ENCODE results near the gene TNFAIP1.

DNA sequence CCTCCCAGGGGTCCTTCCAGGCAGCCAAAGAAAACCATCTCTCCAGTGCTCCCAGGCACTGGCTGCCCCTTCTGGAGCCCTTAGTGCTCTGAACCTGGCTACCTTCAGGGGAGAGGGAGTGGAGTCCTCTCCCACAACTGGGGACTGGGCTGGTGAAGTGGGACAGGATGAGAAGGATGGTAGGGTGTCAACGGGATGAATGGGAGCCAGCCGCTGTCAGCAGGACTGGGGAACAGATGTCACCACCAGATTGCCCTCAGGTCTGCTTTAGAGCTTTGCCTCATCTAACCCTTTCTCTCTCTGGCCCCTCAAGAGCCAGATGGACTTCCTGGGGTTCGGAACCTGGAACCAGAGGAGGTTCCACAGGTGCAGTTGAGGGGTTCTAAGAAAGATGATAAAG, 29.9 kb downstream of the TNFAIP1 start:
- TF ChIP-seq CTCF (conservative IDR thresholded peaks at IDR 0.05 in 1 of 2, IDR thresholded peaks at IDR 0.05 in 1 of 2; ENCODE audit: low read depth in 1 of 2, low read length in 2 of 2) (no peak), EZH2 (IDR thresholded peaks at IDR 0.05; ENCODE audit: low read length, missing control alignments) (no peak)

All from fibroblast of lung (primary cell).